ENCODE measurements around the gene LPA. TPM values are rescaled to one million over a fixed set of nuclear protein-coding genes. Genes with fewer than 3 reads are reported as not detected.

Gene LPA
- total and polyA plus RNA-seq, 2 donors (not counting 1 experiment from before 2014, with no cell fraction given): not detected

GRCh38 chr6:160519603-160520042, 144.5 kb downstream of the LPA start:
- 11% methylated on average over 3 of the region's 8 CpGs for WGBS (ENCODE audit: insufficient coverage)
- peaks cover 10% of the 10 kb centered on the region for H3K4me1 Mint-ChIP-seq
- H3K9ac ChIP-seq (ENCODE audit: low read length): peak overlapping the region; percentile 85

More at GRCh38 chr6:160519603-160520042, 144.5 kb downstream of the LPA start:
- no peaks in the 10 kb centered on the region for H3K27me3 ChIP-seq (replicated peaks in 1 of 4; ENCODE audit: control extremely low read depth in 1 of 4, control insufficient read depth in 3 of 4, insufficient read depth in 4 of 4, low read length in 3 of 4)
- H3K9me3 ChIP-seq (ENCODE audit: control extremely low read depth in 1 of 3, control insufficient read depth in 2 of 3, insufficient read depth in 1 of 3, low read length in 2 of 3): no peaks in the 10 kb centered on the region
- ChIA-PET CTCF (interaction anchor here (0.7 to 5.4 kb wide), 12 partner anchors 8 to 856 kb away, joined by 3 to 109 read pairs (median 4); no protein-coding TSS in a partner anchor), POLR2A (interaction anchor here (1.0 kb wide), 1 partner anchor 14 kb away, joined by 3 read pairs; no protein-coding TSS in a partner anchor)
- peak overlapping the region; percentile 98 for H2AFZ ChIP-seq (ENCODE audit: insufficient read depth, low read depth, low read length, poor library complexity, severe bottlenecking)
- H3K4me3 ChIP-seq (ENCODE audit: control extremely low read depth in 1 of 5, extremely low read depth in 1 of 5, insufficient read depth in 1 of 5, low read depth in 2 of 5, low read length in 4 of 5): peak overlapping the region in 4 of 5 experiments; percentile 56 to 81 (median 70)
- H3K27me3 Mint-ChIP-seq: peaks cover 27% of the 10 kb centered on the region
- ATAC-seq (ENCODE audit: low read depth): no peak
- peaks cover 5% of the 10 kb centered on the region in 2 donors for H3K4me1 ChIP-seq (ENCODE audit: control insufficient read depth in 2 of 2, insufficient read depth in 2 of 2, low read length in 2 of 2)
- H3K36me3 ChIP-seq (replicated peaks in 1 of 2; ENCODE audit: control extremely low read depth in 1 of 2, control insufficient read depth in 1 of 2, extremely low read depth in 1 of 2, insufficient read depth in 2 of 2, low read length in 1 of 2): no peaks in the 10 kb centered on the region
- H3K4me2 ChIP-seq (replicated peaks; ENCODE audit: low read depth, low read length, poor library complexity, severe bottlenecking): peak overlapping the region; percentile 95
- H3K9me3 Mint-ChIP-seq (ENCODE audit: insufficient read depth): no peaks in the 10 kb centered on the region
- H3K4me3 Mint-ChIP-seq: peak overlapping the region; percentile 95
- intact Hi-C loops (cut with micrococcal nuclease): loop anchor here (1.0 to 2.0 kb wide), 2 partner anchors 15 to 247 kb away; no protein-coding TSS in a partner anchor
- H3K79me2 ChIP-seq (ENCODE audit: control insufficient read depth, insufficient read depth, low read length): no peaks in the 10 kb centered on the region
- no peak for DNase-seq
- TF ChIP-seq EZH2 (IDR thresholded peaks at IDR 0.05; ENCODE audit: borderline replicate concordance, insufficient read depth, low read depth, low read length, poor library complexity, severe bottlenecking) (no peak), CTCF (IDR thresholded peaks at IDR 0.05) (peak; percentile 95)
- H3K27ac Mint-ChIP-seq: peak overlapping the region; percentile 74
- H3K27ac ChIP-seq (ENCODE audit: low read length in 2 of 2): peak overlapping the region in 1 of 2 donors; percentile 48
- H4K20me1 ChIP-seq (ENCODE audit: control insufficient read depth, insufficient read depth, low read length, poor library complexity, severe bottlenecking): no peaks in the 10 kb centered on the region
